Caco-2 (cell line): ENCODE results near the gene DGKB. TPM values are rescaled to one million over a fixed set of nuclear protein-coding genes. Genes with fewer than 3 reads are reported as not detected.

Experiments
- BruUV-seq: library from RNA; stranded (reverse); fragments of 400-500 nt; replicated peaks from 2 replicates; lab custom pipeline; 2021; lab: Mats Ljungman, UMichigan
- CTCF ChIA-PET: fragments of 300-600 bp; sonication (Branson Sonifier 250); formaldehyde crosslinking; loops from one replicate; lab custom pipeline; 2022; ENCODE audit warnings: antibody characterized with exemption; lab: Charles Lee
- POLR2A ChIA-PET: fragments of 300-600 bp; sonication (Branson Sonifier 250); formaldehyde crosslinking; loops from one replicate; lab custom pipeline; 2022; ENCODE audit warnings: antibody characterized with exemption; lab: Charles Lee
- DNase-seq, 2 experiments: peaks; one replicate each; pipeline versions ENCODE4 v3.0.0 to v3.0.0-alpha.2; 2020 to 2022
- H3K27me3 ChIP-seq: replicated peaks from 2 replicates; pipeline ENCODE4 v1.6.0; 2011; ENCODE audit warnings: low read length; ENCODE audit not compliant: control insufficient read depth, insufficient read depth
- H3K36me3 ChIP-seq: 2 replicates; pipeline ENCODE4 v1.5.1; 2011; ENCODE audit warnings: low read length; ENCODE audit not compliant: control insufficient read depth, insufficient read depth
- H3K4me1 ChIP-seq: fragments of 250-450 bp; sonication (Bioruptor Pico); 2 replicates; pipeline ENCODE4 v1.5.1; 2020; ENCODE audit warnings: mild to moderate bottlenecking
- H3K4me3 ChIP-seq: 2 replicates; pipeline ENCODE4 v1.5.1; 2011; ENCODE audit warnings: low read depth, mild to moderate bottlenecking, control low read depth, low read length
- H3K9me3 ChIP-seq: fragments of 250-450 bp; sonication (Bioruptor Pico); 2 replicates; pipeline ENCODE4 v1.5.1; 2020; ENCODE audit warnings: mild to moderate bottlenecking, moderate library complexity
- H3K27ac Mint-ChIP-seq: one replicate; pipeline ENCODE4 v1.8.0; 2022; ENCODE audit warnings: mixed read lengths; ENCODE audit not compliant: unreplicated experiment
- H3K27me3 Mint-ChIP-seq: one replicate; pipeline ENCODE4 v1.8.0; 2022; ENCODE audit warnings: mixed read lengths; ENCODE audit not compliant: insufficient read depth, unreplicated experiment
- H3K36me3 Mint-ChIP-seq: one replicate; pipeline ENCODE4 v1.8.0; 2022; ENCODE audit warnings: mild to moderate bottlenecking, mixed read lengths; ENCODE audit not compliant: insufficient read depth, unreplicated experiment
- H3K4me1 Mint-ChIP-seq: one replicate; pipeline ENCODE4 v1.8.0; 2022; ENCODE audit warnings: low read depth, mixed read lengths; ENCODE audit not compliant: unreplicated experiment
- H3K4me3 Mint-ChIP-seq: one replicate; pipeline ENCODE4 v1.8.0; 2022; ENCODE audit warnings: mild to moderate bottlenecking, moderate library complexity, mixed read lengths; ENCODE audit not compliant: unreplicated experiment
- H3K9me3 Mint-ChIP-seq: one replicate; pipeline ENCODE4 v1.8.0; 2022; ENCODE audit warnings: mixed read lengths; ENCODE audit not compliant: unreplicated experiment
- CTCF ChIP-seq, 2 experiments: fragments of 200-600 bp in 1 of 2; IDR thresholded peaks; 1 replicate in 1 of 2; 2 replicates in 1 of 2; pipeline versions ENCODE4 v1.5.1 to v1.8.0; 2011 to 2022; ENCODE audit warnings: antibody characterized with exemption in 1 of 2, control low read depth in 1 of 2, inconsistent platforms in 1 of 2, low read depth in 1 of 2, low read length in 1 of 2, mild to moderate bottlenecking in 1 of 2, moderate library complexity in 1 of 2; ENCODE audit not compliant: insufficient read depth in 1 of 2, severe bottlenecking in 1 of 2, unreplicated experiment in 1 of 2
- intact Hi-C: fragments of 100-400 bp; cut with micrococcal nuclease; formaldehyde crosslinking; loops from one replicate; pipeline ENCODE4 v1.10.0; 2022; ENCODE audit not compliant: unreplicated experiment
- total RNA-seq: library from RNA; stranded (reverse); gene quantifications from 2 replicates; pipeline ENCODE4 v1.2.3, GENCODE V29; 2022

The DGKB gene
- total RNA-seq, 1 experiment from 2014 or later = 0.39 TPM

GRCh38 chr7:14751461-14751860 is 151.1 kb downstream of the DGKB start:
- no peaks in the 10 kb centered on the region for H3K27me3 ChIP-seq
- ChIA-PET POLR2A (no interaction called here), CTCF (no interaction called here)
- H3K4me3 ChIP-seq = no peak overlapping the region
- H3K9me3 Mint-ChIP-seq = no peaks in the 10 kb centered on the region
- H3K36me3 ChIP-seq = no peaks in the 10 kb centered on the region
- no peak overlapping the region for H3K4me3 Mint-ChIP-seq
- no peaks in the 10 kb centered on the region for H3K27me3 Mint-ChIP-seq
- no peaks in the 10 kb centered on the region for H3K36me3 Mint-ChIP-seq
- no TSS peak for BruUV-seq
- H3K4me1 ChIP-seq = no peaks in the 10 kb centered on the region
- intact Hi-C loops = no loop called here
- H3K9me3 ChIP-seq = no peaks in the 10 kb centered on the region
- H3K4me1 Mint-ChIP-seq = peaks cover 7% of the 10 kb centered on the region
- no peak for DNase-seq
- TF ChIP-seq CTCF (IDR thresholded peaks at IDR 0.05; ENCODE audit: insufficient read depth in 1 of 2, low read depth in 1 of 2, low read length in 1 of 2, severe bottlenecking in 1 of 2, unreplicated experiment in 1 of 2) = no peak
- H3K27ac Mint-ChIP-seq = no peak overlapping the region

GRCh38 chr7:14748461-14748860 is 154.1 kb downstream of the DGKB start:
- Mint-ChIP-seq H3K9me3 (no peaks in the 10 kb centered on the region), H3K27me3 (no peaks in the 10 kb centered on the region), H3K4me3 (no peak overlapping the region), H3K36me3 (no peaks in the 10 kb centered on the region), H3K27ac (no peak overlapping the region), H3K4me1 (no peaks in the 10 kb centered on the region)
- POLR2A ChIA-PET = no interaction called here
- no peak for DNase-seq
- CTCF ChIA-PET = no interaction called here
- Histone ChIP-seq H3K36me3 (no peaks in the 10 kb centered on the region), H3K4me3 (no peak overlapping the region), H3K9me3 (peaks cover 9% of the 10 kb centered on the region), H3K27me3 (no peaks in the 10 kb centered on the region), H3K4me1 (no peaks in the 10 kb centered on the region)
- no peak for TF ChIP-seq CTCF (IDR thresholded peaks at IDR 0.05; ENCODE audit: insufficient read depth in 1 of 2, low read depth in 1 of 2, low read length in 1 of 2, severe bottlenecking in 1 of 2, unreplicated experiment in 1 of 2)
- BruUV-seq = no TSS peak
- intact Hi-C loops = no loop called here

GRCh38 chr7:14747701-14748100 is 154.8 kb downstream of the DGKB start:
- Mint-ChIP-seq H3K36me3 (no peaks in the 10 kb centered on the region), H3K27ac (no peak overlapping the region), H3K27me3 (no peaks in the 10 kb centered on the region), H3K4me3 (no peak overlapping the region), H3K4me1 (no peaks in the 10 kb centered on the region), H3K9me3 (peaks cover under 1% of the 10 kb centered on the region)
- Histone ChIP-seq H3K4me3 (no peak overlapping the region), H3K36me3 (no peaks in the 10 kb centered on the region), H3K4me1 (no peaks in the 10 kb centered on the region), H3K9me3 (peaks cover 17% of the 10 kb centered on the region), H3K27me3 (no peaks in the 10 kb centered on the region)
- CTCF ChIA-PET = no interaction called here
- no peak for DNase-seq
- intact Hi-C loops = no loop called here
- no TSS peak for BruUV-seq
- POLR2A ChIA-PET = no interaction called here
- no peak for TF ChIP-seq CTCF (IDR thresholded peaks at IDR 0.05; ENCODE audit: insufficient read depth in 1 of 2, low read depth in 1 of 2, low read length in 1 of 2, severe bottlenecking in 1 of 2, unreplicated experiment in 1 of 2)
